DND-41 (cell line): ENCODE measurements around the gene GOLGA2.

Experiments used
- EZH2 ChIP-seq: IDR thresholded peaks from 3 replicates; pipeline ENCODE4 v1.6.1; 2012; ENCODE audit warnings: borderline replicate concordance, low read depth, mild to moderate bottlenecking, moderate library complexity, low read length, inconsistent platforms; ENCODE audit not compliant: severe bottlenecking
- TF ChIP-seq, protein P1 (sequence below): IDR thresholded peaks from 2 replicates; pipeline ENCODE4 v1.5.1; 2012; ENCODE audit warnings: borderline replicate concordance, low read length, moderate library complexity, mild to moderate bottlenecking; ENCODE audit not compliant: poor library complexity, severe bottlenecking; ENCODE audit errors: extremely low read depth

DNA sequence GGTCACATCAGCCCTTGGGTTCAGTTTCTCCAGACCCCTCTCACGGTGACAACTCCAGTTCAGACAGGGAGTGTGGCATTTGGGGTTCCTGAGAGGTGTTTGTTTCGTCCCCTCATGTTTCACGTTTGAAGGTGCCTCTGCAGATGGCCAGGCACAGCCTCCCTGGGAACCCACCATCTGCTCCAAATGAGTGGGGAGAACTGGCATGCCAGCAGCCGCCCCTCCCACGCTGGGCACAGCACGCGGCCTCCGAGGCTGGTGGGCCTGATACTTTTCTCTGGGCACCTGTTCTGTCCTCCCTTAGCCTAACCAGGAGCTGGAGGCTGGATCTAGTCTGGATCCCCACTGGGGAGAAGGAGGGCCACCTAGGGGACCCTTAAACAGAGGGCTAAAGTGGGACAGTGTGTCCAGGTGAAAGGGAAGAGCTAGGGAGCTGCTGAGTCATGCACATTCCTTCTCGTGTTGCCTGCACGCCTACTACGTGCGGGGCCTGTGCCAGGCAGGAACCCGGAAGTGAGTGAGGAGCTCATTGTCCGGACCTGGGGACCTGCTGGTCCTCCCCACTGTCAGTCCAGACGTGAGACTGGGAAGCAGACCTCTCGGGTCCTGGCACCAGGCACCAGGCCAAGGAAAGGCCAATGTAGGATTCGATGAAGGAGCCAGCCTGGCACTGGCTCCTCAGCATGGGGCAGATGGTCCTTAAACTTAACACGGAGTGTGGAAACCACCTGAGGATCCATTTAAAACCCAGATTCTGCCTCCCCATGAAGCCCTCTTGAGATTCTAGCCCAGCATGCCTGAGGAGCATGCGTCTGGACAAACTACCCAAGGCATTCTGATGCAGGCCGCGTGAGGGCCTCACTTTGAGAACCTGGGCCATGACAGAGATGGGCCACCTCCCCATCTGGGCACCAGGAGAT lies 61.0 kb downstream of the GOLGA2 start:
- TF ChIP-seq, protein P1, sequence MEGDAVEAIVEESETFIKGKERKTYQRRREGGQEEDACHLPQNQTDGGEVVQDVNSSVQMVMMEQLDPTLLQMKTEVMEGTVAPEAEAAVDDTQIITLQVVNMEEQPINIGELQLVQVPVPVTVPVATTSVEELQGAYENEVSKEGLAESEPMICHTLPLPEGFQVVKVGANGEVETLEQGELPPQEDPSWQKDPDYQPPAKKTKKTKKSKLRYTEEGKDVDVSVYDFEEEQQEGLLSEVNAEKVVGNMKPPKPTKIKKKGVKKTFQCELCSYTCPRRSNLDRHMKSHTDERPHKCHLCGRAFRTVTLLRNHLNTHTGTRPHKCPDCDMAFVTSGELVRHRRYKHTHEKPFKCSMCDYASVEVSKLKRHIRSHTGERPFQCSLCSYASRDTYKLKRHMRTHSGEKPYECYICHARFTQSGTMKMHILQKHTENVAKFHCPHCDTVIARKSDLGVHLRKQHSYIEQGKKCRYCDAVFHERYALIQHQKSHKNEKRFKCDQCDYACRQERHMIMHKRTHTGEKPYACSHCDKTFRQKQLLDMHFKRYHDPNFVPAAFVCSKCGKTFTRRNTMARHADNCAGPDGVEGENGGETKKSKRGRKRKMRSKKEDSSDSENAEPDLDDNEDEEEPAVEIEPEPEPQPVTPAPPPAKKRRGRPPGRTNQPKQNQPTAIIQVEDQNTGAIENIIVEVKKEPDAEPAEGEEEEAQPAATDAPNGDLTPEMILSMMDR, result no peak
- TF ChIP-seq EZH2, result no peak
